CD4-positive, alpha-beta T cell (primary cell): ENCODE measurements around the gene RPN1. TPM values are rescaled to one million over a fixed set of nuclear protein-coding genes. Genes with fewer than 3 reads are reported as not detected.
"Not testable (repeated sequence)": the region's sequence is repeated elsewhere in the genome, so short reads cannot be mapped to it uniquely, and the experiment has no call there.

ENCODE experiments used
- ATAC-seq: fragments of 200-7000 bp; cut with Tn5 transposase; one replicate; pipeline ENCODE4 v1.10.0; 2022; ENCODE audit warnings: mild to moderate bottlenecking; ENCODE audit not compliant: poor library complexity
- CTCF ChIA-PET: fragments of 350-600 bp; sonication (Branson Sonifier 250); formaldehyde crosslinking; loops from one replicate; lab custom pipeline; 2021; ENCODE audit warnings: antibody characterized with exemption, inconsistent platforms; lab: Charles Lee
- POLR2A ChIA-PET: fragments of 350-600 bp; sonication (Branson Sonifier 250); formaldehyde crosslinking; loops from one replicate; lab custom pipeline; 2021; ENCODE audit warnings: antibody characterized with exemption, inconsistent platforms; lab: Charles Lee
- DNase-seq, 14 experiments: peaks; one replicate each; pipeline ENCODE4 v3.0.0-alpha.2; 2013 to 2020; ENCODE audit warnings: mixed read lengths in 2 of 14
- H3K27ac ChIP-seq, 2 donors: one replicate each; pipeline versions ENCODE4 v1.5.1 to v1.7.0; 2013; ENCODE audit warnings: low read length in 2 of 2, low read depth in 1 of 2, mild to moderate bottlenecking in 1 of 2
- H3K27me3 ChIP-seq, 2 experiments: 1 replicate in 1 of 2; 2 replicates in 1 of 2; pipeline versions ENCODE4 v1.6.1 to v1.7.0; 2013; ENCODE audit warnings: low read length in 2 of 2, control low read depth in 1 of 2, mild to moderate bottlenecking in 1 of 2, moderate library complexity in 1 of 2; ENCODE audit not compliant: insufficient read depth in 2 of 2, control insufficient read depth in 1 of 2
- H3K36me3 ChIP-seq: one replicate; pipeline ENCODE4 v1.6.1; 2013; ENCODE audit warnings: low read length, control low read depth; ENCODE audit not compliant: insufficient read depth
- H3K4me1 ChIP-seq: one replicate; pipeline ENCODE4 v1.6.1; 2013; ENCODE audit warnings: low read length, control low read depth; ENCODE audit not compliant: insufficient read depth
- H3K4me3 ChIP-seq: one replicate; pipeline ENCODE4 v1.5.1; 2013; ENCODE audit warnings: mild to moderate bottlenecking, low read length, moderate library complexity
- H3K9me3 ChIP-seq, 2 experiments: 1 replicate in 1 of 2; 2 replicates in 1 of 2; pipeline versions ENCODE4 v1.6.1 to v1.7.0; 2013; ENCODE audit warnings: low read length in 2 of 2, mild to moderate bottlenecking in 2 of 2, control low read depth in 1 of 2, moderate library complexity in 1 of 2; ENCODE audit not compliant: control insufficient read depth in 1 of 2, insufficient read depth in 1 of 2
- H3K27ac Mint-ChIP-seq: one replicate; pipeline ENCODE4 v1.8.0; 2020; ENCODE audit warnings: mixed read lengths
- H3K27me3 Mint-ChIP-seq: one replicate; pipeline ENCODE4 v1.8.0; 2021; ENCODE audit warnings: mixed read lengths
- H3K36me3 Mint-ChIP-seq: one replicate; pipeline ENCODE4 v1.8.0; 2021; ENCODE audit warnings: low read depth, mixed read lengths
- H3K4me1 Mint-ChIP-seq: one replicate; pipeline ENCODE4 v1.8.0; 2021; ENCODE audit warnings: low read depth, mixed read lengths
- H3K4me3 Mint-ChIP-seq: one replicate; pipeline ENCODE4 v1.8.0; 2020; ENCODE audit warnings: mild to moderate bottlenecking, mixed read lengths
- H3K9me3 Mint-ChIP-seq: one replicate; pipeline ENCODE4 v1.8.0; 2020; ENCODE audit warnings: mixed read lengths
- intact Hi-C, 2 experiments: fragments of 100-400 bp; cut with DNase I in 1 of 2; cut with micrococcal nuclease in 1 of 2; formaldehyde crosslinking; loops; one replicate each; pipeline versions ENCODE4 v1.15.1 to v1.9.0; 2023 to 2025; cut with DNase I, micrococcal nuclease
- total RNA-seq, 174 experiments: library from RNA in 2 of 174; stranded (reverse) in 2 of 174; gene quantifications; one replicate each; pipeline ENCODE4 v1.2.3 and lab custom pipeline; 2021 to 2026
- TF ChIP-seq, protein P1 (sequence below): fragments of 200-600 bp; IDR thresholded peaks from one replicate; pipeline ENCODE4 v1.8.0; 2022; ENCODE audit warnings: antibody characterized with exemption, mild to moderate bottlenecking

Gene RPN1
- total RNA-seq, 2 experiments from 2014 or later: 67.7 to 72.6 TPM

DNA sequence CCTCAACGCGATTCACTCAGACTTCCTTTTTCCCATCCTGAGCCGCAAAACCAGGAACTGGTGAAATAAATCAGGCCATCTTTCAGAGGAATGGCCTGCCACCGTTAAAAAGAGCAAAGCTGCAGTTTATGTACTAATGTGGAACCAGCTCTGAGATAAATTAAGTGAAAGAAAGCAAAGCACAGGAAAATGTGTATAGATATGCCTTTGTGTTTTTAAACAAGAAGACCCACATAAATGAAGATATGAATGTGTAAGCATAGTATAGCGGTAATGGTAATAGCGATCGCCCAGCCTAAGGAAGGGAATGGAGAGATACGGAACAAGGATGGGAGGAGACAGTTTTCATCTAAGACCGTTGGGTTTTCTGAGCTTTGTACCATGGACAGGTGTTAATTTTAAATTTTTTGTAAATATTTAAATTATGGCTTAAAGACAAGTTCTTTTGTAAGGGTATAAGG is 30.8 kb upstream of the RPN1 start:
- no peak for ATAC-seq
- ChIA-PET CTCF (interaction anchor here (1.0 to 3.4 kb wide), 44 partner anchors 12 to 759 kb away, joined by 3 to 45 read pairs (median 5); partner anchors contain the start of genes ACAD9, IFT122, MBD4 and RAB7A), POLR2A (interaction anchor here (0.7 to 3.3 kb wide), 27 partner anchors 8 to 759 kb away, joined by 3 to 83 read pairs (median 10); partner anchors contain the start of genes ACAD9, IFT122, MBD4 and RAB43)
- H3K4me3 ChIP-seq: peak overlapping the region; percentile 70
- no peaks in the 10 kb centered on the region for H3K27me3 ChIP-seq
- no peak for DNase-seq
- H3K27ac Mint-ChIP-seq: peak overlapping the region; percentile 94
- TF ChIP-seq, protein P1, sequence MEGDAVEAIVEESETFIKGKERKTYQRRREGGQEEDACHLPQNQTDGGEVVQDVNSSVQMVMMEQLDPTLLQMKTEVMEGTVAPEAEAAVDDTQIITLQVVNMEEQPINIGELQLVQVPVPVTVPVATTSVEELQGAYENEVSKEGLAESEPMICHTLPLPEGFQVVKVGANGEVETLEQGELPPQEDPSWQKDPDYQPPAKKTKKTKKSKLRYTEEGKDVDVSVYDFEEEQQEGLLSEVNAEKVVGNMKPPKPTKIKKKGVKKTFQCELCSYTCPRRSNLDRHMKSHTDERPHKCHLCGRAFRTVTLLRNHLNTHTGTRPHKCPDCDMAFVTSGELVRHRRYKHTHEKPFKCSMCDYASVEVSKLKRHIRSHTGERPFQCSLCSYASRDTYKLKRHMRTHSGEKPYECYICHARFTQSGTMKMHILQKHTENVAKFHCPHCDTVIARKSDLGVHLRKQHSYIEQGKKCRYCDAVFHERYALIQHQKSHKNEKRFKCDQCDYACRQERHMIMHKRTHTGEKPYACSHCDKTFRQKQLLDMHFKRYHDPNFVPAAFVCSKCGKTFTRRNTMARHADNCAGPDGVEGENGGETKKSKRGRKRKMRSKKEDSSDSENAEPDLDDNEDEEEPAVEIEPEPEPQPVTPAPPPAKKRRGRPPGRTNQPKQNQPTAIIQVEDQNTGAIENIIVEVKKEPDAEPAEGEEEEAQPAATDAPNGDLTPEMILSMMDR: no peak
- H3K4me1 Mint-ChIP-seq: peaks cover 40% of the 10 kb centered on the region
- no peaks in the 10 kb centered on the region for H3K9me3 Mint-ChIP-seq
- H3K36me3 ChIP-seq: no peaks in the 10 kb centered on the region
- no peaks in the 10 kb centered on the region for H3K36me3 Mint-ChIP-seq
- H3K4me3 Mint-ChIP-seq: peak overlapping the region; percentile 97
- H3K4me1 ChIP-seq: peaks cover 34% of the 10 kb centered on the region
- H3K27me3 Mint-ChIP-seq: no peaks in the 10 kb centered on the region
- intact Hi-C loops: loop anchor here (1.0 to 2.0 kb wide), 8 partner anchors 31 to 241 kb away; partner anchors contain the start of genes RAB7A (in 2 of the 2) and RPN1 (in 1 of the 2)
- H3K27ac ChIP-seq: peak overlapping the region; percentile 88 to 96
- H3K9me3 ChIP-seq: no peaks in the 10 kb centered on the region

DNA sequence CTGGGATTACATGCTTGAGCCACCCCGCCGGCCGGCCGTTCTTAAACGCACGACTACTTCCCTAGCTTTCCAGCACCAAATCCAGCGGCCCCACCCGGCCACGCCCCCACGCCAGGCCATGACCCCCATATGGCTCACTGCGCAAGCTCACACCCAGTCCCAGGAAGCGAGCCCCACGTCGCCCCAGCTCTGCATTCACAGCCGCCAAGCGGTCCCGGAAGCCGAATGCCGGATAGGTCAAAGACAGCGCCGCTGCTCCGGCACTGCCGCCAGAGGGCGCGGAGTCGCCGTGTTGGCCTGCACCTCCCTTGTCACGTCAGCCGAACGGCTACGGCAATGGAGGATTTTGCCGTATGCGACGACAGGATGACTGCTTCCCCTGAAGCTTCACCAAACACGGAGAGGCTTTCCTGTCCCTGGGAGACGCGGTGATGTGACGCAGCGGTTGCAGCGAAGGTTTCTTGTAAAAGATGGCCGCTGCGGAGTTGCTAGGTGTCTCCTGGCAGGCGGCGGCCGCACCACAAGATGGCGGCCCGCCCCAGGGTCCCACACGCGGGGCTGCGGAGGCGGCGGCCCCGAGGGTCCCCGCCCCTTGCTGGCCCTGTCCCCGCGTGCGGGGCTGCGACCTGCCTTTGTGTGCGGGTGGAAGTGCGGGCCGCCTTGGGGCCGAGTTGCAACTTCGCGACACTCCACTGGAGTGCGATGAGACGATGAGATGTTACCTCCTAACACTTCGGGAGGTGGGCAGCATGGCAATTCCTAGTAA is 30.2 kb upstream of the RPN1 start:
- CTCF ChIA-PET: interaction anchor here (0.6 to 3.4 kb wide), 53 partner anchors 12 to 763 kb away, joined by 3 to 45 read pairs (median 4); partner anchors contain the start of genes ACAD9, IFT122, MBD4 and RAB7A
- peak; percentile 94 to 100 (median 97) for DNase-seq
- H3K36me3 ChIP-seq: no peaks in the 10 kb centered on the region
- no peaks in the 10 kb centered on the region for H3K9me3 Mint-ChIP-seq
- H3K4me3 Mint-ChIP-seq: peak overlapping the region; percentile 97
- TF ChIP-seq, protein P1: peak; percentile 92
- peak overlapping the region; percentile 94 for H3K27ac Mint-ChIP-seq
- intact Hi-C loops: loop anchor here (1.0 to 2.0 kb wide), 11 partner anchors 30 to 242 kb away; partner anchors contain the start of genes RAB7A (in 2 of the 2) and RPN1 (in 1 of the 2)
- H3K4me1 ChIP-seq: peaks cover 34% of the 10 kb centered on the region
- H3K4me1 Mint-ChIP-seq: peaks cover 40% of the 10 kb centered on the region
- H3K27me3 Mint-ChIP-seq: no peaks in the 10 kb centered on the region
- H3K9me3 ChIP-seq: no peaks in the 10 kb centered on the region
- POLR2A ChIA-PET: interaction anchor here (0.6 to 3.3 kb wide), 43 partner anchors 9 to 760 kb away, joined by 3 to 83 read pairs (median 7); partner anchors contain the start of genes ACAD9, IFT122, MBD4 and RAB43
- no peaks in the 10 kb centered on the region for H3K36me3 Mint-ChIP-seq
- ATAC-seq: peak; percentile 85
- no peaks in the 10 kb centered on the region for H3K27me3 ChIP-seq
- H3K4me3 ChIP-seq: peak overlapping the region; percentile 70
- peak overlapping the region; percentile 88 to 96 for H3K27ac ChIP-seq

DNA sequence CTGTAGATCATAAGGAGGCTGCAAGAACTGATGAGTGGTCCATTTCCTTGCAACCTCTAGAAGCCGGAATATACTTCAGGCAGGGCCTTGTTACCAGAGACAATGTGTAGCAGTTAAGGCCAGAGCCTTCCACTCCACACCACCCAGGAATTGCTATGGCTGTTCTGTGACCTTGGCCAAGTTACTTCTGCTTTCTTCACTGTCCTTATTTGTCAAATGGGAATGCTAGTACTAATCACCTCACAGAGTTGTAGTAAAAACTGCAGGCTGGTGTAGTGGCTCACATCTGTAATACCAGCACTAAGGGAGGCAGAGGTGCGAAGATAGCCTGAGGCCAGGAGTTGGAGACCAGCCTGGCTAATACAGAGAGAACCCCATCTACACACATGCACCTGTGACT is 28.7 kb upstream of the RPN1 start:
- H3K27ac Mint-ChIP-seq: peak overlapping the region; percentile 94
- Histone ChIP-seq H3K36me3 (no peaks in the 10 kb centered on the region), H3K9me3 (no peaks in the 10 kb centered on the region), H3K4me1 (peaks cover 37% of the 10 kb centered on the region), H3K27ac (no peak overlapping the region), H3K27me3 (no peaks in the 10 kb centered on the region), H3K4me3 (no peak overlapping the region)
- no peak for DNase-seq
- peak overlapping the region; percentile 97 for H3K4me3 Mint-ChIP-seq
- CTCF ChIA-PET: interaction anchor here (2.8 to 3.4 kb wide), 2 partner anchors 116 to 167 kb away, joined by 31 to 45 read pairs; no protein-coding TSS in a partner anchor
- POLR2A ChIA-PET: interaction anchor here (1.6 to 3.3 kb wide), 3 partner anchors 45 to 600 kb away, joined by 6 to 83 read pairs (median 38); partner anchors contain the start of gene RAB7A
- no peaks in the 10 kb centered on the region for H3K27me3 Mint-ChIP-seq
- intact Hi-C loops: loop anchor here in 1 of 2 experiments (2.0 kb wide), 1 partner anchor 61 kb away; no protein-coding TSS in a partner anchor
- H3K36me3 Mint-ChIP-seq: no peaks in the 10 kb centered on the region
- H3K9me3 Mint-ChIP-seq: no peaks in the 10 kb centered on the region
- TF ChIP-seq, protein P1: no peak
- no peak for ATAC-seq
- peaks cover 32% of the 10 kb centered on the region for H3K4me1 Mint-ChIP-seq

DNA sequence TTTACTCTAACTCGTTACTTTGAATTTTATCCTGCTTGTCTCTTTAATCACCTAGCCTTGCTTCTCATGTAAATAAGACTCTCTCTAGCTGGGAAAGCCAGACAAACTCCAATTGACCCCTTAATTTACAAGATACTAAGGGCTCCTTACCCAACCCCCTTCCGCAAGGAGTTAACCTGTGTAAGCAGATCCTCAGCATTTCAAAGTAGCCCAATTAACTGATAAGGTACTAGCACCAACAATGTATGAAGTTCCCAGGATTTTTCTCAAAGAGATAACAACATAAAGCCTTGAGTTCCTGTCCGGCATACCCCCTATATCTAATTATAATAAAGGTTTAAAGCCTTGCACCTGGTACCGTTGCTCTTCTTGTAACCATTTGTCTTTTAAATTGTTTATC is 25.2 kb upstream of the RPN1 start:
- not testable (repeated sequence) for H3K4me3 Mint-ChIP-seq

More for the DNA sequence above, 25.2 kb upstream of the RPN1 start:
- H3K27me3 Mint-ChIP-seq, H3K9me3 Mint-ChIP-seq, ATAC-seq, H3K27ac ChIP-seq, H3K9me3 ChIP-seq, POLR2A ChIA-PET, CTCF ChIA-PET, H3K27me3 ChIP-seq, H3K4me3 ChIP-seq, H3K36me3 Mint-ChIP-seq, DNase-seq, H3K36me3 ChIP-seq, H3K27ac Mint-ChIP-seq: not testable (repeated sequence)
- H3K4me1 Mint-ChIP-seq: peaks cover 20% of the 10 kb centered on the region
- intact Hi-C loops: loop anchor here in 1 of 2 experiments (2.0 kb wide), 1 partner anchor 21 kb away; no protein-coding TSS in a partner anchor
- H3K4me1 ChIP-seq: peaks cover 23% of the 10 kb centered on the region
